ENCODE data around the gene FAM32A. TPM values are rescaled to one million over a fixed set of nuclear protein-coding genes. Genes with fewer than 3 reads are reported as not detected.
A peak's percentile ranks its signal among the peaks of the same experiment; 100 is the strongest.

The FAM32A gene
- polyA plus RNA-seq, 3 donors = 92.2 to 245 (median 219) TPM

DNA sequence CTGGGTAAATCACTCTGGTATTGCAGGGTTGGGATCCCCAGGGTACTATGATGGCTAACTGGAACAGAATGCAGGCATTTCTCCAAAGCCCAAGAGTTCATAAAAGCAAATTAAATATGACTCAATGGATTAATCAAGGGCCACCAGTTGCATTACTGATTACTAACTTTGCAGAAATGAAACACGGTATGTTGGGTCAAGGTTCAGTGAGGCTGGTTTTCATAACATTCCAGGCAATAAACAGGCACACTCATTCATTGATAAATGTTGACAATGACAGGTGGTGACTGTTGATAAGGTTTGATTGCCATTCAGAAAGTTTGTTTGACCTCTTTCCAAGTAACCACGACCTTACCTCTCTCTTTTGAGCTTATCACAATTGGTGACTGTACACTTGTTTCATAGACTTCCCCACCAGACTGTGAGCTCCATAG, 12.0 kb downstream of the FAM32A start:
- Histone ChIP-seq H3K27me3 (ENCODE audit: control insufficient read depth in 2 of 2, insufficient read depth in 2 of 2, low read length in 2 of 2) (no peaks in the 10 kb centered on the region), H3K4me1 (ENCODE audit: control insufficient read depth in 1 of 2, insufficient read depth in 2 of 2, low read length in 2 of 2) (peaks cover 30 to 40% of the 10 kb centered on the region in 2 donors), H3K36me3 (replicated peaks in 1 of 2; ENCODE audit: control insufficient read depth in 1 of 2, insufficient read depth in 2 of 2, low read length in 2 of 2) (peaks cover 27 to 33% of the 10 kb centered on the region in 2 donors), H3K79me2 (ENCODE audit: insufficient read depth, low read length) (peaks cover 45% of the 10 kb centered on the region), H4K20me1 (ENCODE audit: insufficient read depth, low read length) (peaks cover 32% of the 10 kb centered on the region), H3K4me3 (replicated peaks in 1 of 3; ENCODE audit: low read depth in 2 of 3, low read length in 3 of 3) (peak overlapping the region in 2 of 3 experiments; percentile 96 to 98), H3K9me3 (replicated peaks in 1 of 2; ENCODE audit: control insufficient read depth in 1 of 2, insufficient read depth in 1 of 2, low read length in 2 of 2) (no peaks in the 10 kb centered on the region), H3K9ac (ENCODE audit: insufficient read depth, low read length, poor library complexity, severe bottlenecking) (peak overlapping the region; percentile 82), H2AFZ (ENCODE audit: insufficient read depth, low read depth, low read length, poor library complexity, severe bottlenecking) (peak overlapping the region; percentile 91), H3K4me2 (replicated peaks; ENCODE audit: extremely low read depth, low read length, poor library complexity, severe bottlenecking) (peak overlapping the region; percentile 81), H3K27ac (ENCODE audit: low read depth in 1 of 2, low read length in 2 of 2) (peak overlapping the region; percentile 59 to 89)
- DNase-seq = no peak
- H3K4me3 Mint-ChIP-seq = peak overlapping the region; percentile 82 to 89
- H3K36me3 Mint-ChIP-seq = peaks cover 24 to 45% of the 10 kb centered on the region in 2 donors
- H3K4me1 Mint-ChIP-seq = peaks cover 34% of the 10 kb centered on the region
- no peaks in the 10 kb centered on the region for H3K27me3 Mint-ChIP-seq (ENCODE audit: low read depth in 3 of 3)
- no peaks in the 10 kb centered on the region for H3K9me3 Mint-ChIP-seq
- intact Hi-C loops (cut with micrococcal nuclease) = loop anchor here in 1 of 2 donors (5.0 kb wide), 1 partner anchor 130 kb away; no protein-coding TSS in a partner anchor
- 60% methylated on average over 1 of the region's 2 CpGs for WGBS (ENCODE audit: insufficient coverage)
- H3K27ac Mint-ChIP-seq = peak overlapping the region; percentile 88 to 96 (median 95)
- TF ChIP-seq, protein P1, sequence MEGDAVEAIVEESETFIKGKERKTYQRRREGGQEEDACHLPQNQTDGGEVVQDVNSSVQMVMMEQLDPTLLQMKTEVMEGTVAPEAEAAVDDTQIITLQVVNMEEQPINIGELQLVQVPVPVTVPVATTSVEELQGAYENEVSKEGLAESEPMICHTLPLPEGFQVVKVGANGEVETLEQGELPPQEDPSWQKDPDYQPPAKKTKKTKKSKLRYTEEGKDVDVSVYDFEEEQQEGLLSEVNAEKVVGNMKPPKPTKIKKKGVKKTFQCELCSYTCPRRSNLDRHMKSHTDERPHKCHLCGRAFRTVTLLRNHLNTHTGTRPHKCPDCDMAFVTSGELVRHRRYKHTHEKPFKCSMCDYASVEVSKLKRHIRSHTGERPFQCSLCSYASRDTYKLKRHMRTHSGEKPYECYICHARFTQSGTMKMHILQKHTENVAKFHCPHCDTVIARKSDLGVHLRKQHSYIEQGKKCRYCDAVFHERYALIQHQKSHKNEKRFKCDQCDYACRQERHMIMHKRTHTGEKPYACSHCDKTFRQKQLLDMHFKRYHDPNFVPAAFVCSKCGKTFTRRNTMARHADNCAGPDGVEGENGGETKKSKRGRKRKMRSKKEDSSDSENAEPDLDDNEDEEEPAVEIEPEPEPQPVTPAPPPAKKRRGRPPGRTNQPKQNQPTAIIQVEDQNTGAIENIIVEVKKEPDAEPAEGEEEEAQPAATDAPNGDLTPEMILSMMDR (IDR thresholded peaks at IDR 0.05) = no peak

DNA sequence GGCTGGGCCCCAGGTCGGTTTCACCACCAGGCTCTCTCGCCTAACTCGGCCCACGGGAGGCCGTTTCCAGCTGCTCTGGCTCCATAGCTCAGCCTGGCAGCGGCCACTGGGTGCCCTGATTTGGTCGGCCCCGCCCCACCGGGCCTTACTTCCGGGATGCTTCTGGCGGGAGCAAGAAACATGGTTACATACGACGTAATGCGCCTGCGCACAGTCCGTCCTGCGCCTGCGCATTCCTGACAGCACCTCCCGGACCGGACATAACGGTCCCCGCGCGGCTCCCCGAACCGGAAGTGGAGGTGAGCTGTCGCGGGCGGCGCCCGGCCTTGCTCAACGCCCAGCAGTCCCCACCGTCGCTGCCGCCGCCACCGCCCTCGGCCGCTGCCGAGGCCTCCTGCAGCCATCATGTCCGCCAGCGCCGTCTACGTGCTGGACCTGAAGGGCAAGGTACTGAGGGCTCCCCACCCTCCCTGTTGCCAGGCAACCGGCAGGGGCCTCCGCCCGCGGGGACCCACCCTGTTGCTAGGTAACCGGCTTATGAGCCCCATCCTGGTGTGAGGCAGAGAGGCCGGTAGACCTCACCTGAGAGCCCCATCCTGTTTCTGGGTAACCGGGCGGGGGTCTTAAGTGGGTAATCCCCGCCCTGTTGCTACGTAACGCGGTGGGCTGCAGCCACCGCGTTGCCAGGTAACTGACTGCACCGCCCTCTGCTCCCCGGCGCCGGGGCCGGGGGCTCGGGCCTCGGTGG, 12.6 kb downstream of the FAM32A start, which contains the start of gene AP1M1:
TSS of gene AP1M1 (plus strand) at position 290 of the 748 bp plus-strand sequence. CDS start at position 406, 116 bp downstream.
- H3K79me2 ChIP-seq (ENCODE audit: insufficient read depth, low read length) = peaks cover 51% of the 10 kb centered on the region
- peak within 1 kb of the TSS; percentile 59 to 89 for H3K27ac ChIP-seq (ENCODE audit: low read depth in 1 of 2, low read length in 2 of 2)
- no peaks in the 10 kb centered on the region for H3K9me3 ChIP-seq (replicated peaks in 1 of 2; ENCODE audit: control insufficient read depth in 1 of 2, insufficient read depth in 1 of 2, low read length in 2 of 2)
- peaks cover 28 to 48% of the 10 kb centered on the region in 2 donors for H3K36me3 Mint-ChIP-seq
- peak within 1 kb of the TSS; percentile 81 for H3K4me2 ChIP-seq (replicated peaks; ENCODE audit: extremely low read depth, low read length, poor library complexity, severe bottlenecking)
- H3K27me3 ChIP-seq (ENCODE audit: control insufficient read depth in 2 of 2, insufficient read depth in 2 of 2, low read length in 2 of 2) = no peaks in the 10 kb centered on the region
- peak within 1 kb of the TSS; percentile 82 to 89 for H3K4me3 Mint-ChIP-seq
- no peaks in the 10 kb centered on the region for H3K27me3 Mint-ChIP-seq (ENCODE audit: low read depth in 3 of 3)
- H3K27ac Mint-ChIP-seq = peak within 1 kb of the TSS; percentile 88 to 96 (median 95)
- DNase-seq = peak; percentile 98 to 100 (median 98)
- peak within 1 kb of the TSS; percentile 96 to 98 (median 96) for H3K4me3 ChIP-seq (replicated peaks in 1 of 3; ENCODE audit: low read depth in 2 of 3, low read length in 3 of 3)
- TF ChIP-seq, protein P1 (IDR thresholded peaks at IDR 0.05) = no peak
- peaks cover 34% of the 10 kb centered on the region for H3K4me1 Mint-ChIP-seq
- H3K36me3 ChIP-seq (replicated peaks in 1 of 2; ENCODE audit: control insufficient read depth in 1 of 2, insufficient read depth in 2 of 2, low read length in 2 of 2) = peaks cover 28 to 37% of the 10 kb centered on the region in 2 donors
- H4K20me1 ChIP-seq (ENCODE audit: insufficient read depth, low read length) = peaks cover 38% of the 10 kb centered on the region
- peak within 1 kb of the TSS; percentile 91 for H2AFZ ChIP-seq (ENCODE audit: insufficient read depth, low read depth, low read length, poor library complexity, severe bottlenecking)
- H3K9me3 Mint-ChIP-seq = no peaks in the 10 kb centered on the region
- H3K4me1 ChIP-seq (ENCODE audit: control insufficient read depth in 1 of 2, insufficient read depth in 2 of 2, low read length in 2 of 2) = peaks cover 30 to 40% of the 10 kb centered on the region in 2 donors
- intact Hi-C loops (cut with micrococcal nuclease) = loop anchor here in 1 of 2 donors (5.0 kb wide), 1 partner anchor 130 kb away; no protein-coding TSS in a partner anchor
- WGBS (ENCODE audit: insufficient coverage) = under 1% methylated on average over 65 of the region's 65 CpGs
- H3K9ac ChIP-seq (ENCODE audit: insufficient read depth, low read length, poor library complexity, severe bottlenecking) = peak within 1 kb of the TSS; percentile 82
